ENCODE measurements around the gene ANKLE1.

DNA sequence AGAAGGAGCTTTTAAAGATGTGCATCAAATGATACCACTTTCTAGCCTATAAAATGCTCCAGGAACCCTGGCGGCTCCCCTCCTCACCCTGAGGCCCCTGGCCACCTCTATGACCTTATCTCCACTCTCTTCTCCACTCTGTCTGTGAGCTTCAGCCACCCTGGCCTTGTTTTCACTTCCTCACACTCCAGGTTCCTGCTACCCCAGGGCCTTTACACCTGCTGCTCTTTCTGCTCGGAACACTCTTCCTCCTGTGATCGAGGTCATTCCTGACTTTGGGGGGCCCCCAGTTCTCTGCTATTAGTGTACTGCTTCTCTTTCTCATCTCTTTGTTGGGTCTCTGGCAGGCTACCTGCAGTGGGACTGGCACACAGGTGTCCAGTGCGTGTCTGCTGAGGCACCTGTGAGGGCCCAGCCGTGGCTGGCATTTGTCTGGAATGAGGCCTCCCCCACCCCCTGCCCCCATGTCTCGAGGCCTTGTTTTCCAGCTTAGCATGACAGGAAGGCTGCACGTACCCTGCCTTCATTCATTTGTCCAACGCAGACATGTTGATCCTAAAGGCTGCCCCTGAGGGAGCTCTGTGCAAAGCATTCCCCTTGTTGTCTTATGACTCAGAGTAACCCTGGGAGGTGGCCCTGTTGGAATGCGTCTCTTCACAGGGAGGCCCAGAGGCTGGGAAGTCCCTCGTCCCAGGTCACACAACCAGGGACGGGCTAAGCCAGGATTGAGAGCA lies 29.9 kb downstream of the ANKLE1 start:
- no peak for TF ChIP-seq REST (IDR thresholded peaks at IDR 0.05; ENCODE audit: insufficient read depth in 1 of 2, low read depth in 2 of 2, low read length in 2 of 2)
- no peak for TF ChIP-seq FOXP2 (optimal IDR thresholded peaks at IDR 0.05; ENCODE audit: borderline replicate concordance, extremely low read depth, extremely low read length, insufficient read depth)
- TF ChIP-seq POLR2AphosphoS5 (IDR thresholded peaks at IDR 0.05; ENCODE audit: low read depth, low read length) = no peak
